DND-41 (cell line): ENCODE results near the gene NLGN1.

ENCODE experiments used
- CTCF ChIP-seq: IDR thresholded peaks from 2 replicates; pipeline ENCODE4 v1.5.1; 2012; ENCODE audit warnings: borderline replicate concordance, low read length, moderate library complexity, mild to moderate bottlenecking; ENCODE audit not compliant: poor library complexity, severe bottlenecking; ENCODE audit errors: extremely low read depth
- EZH2 ChIP-seq: IDR thresholded peaks from 3 replicates; pipeline ENCODE4 v1.6.1; 2012; ENCODE audit warnings: borderline replicate concordance, low read depth, mild to moderate bottlenecking, moderate library complexity, low read length, inconsistent platforms; ENCODE audit not compliant: severe bottlenecking

DNA sequence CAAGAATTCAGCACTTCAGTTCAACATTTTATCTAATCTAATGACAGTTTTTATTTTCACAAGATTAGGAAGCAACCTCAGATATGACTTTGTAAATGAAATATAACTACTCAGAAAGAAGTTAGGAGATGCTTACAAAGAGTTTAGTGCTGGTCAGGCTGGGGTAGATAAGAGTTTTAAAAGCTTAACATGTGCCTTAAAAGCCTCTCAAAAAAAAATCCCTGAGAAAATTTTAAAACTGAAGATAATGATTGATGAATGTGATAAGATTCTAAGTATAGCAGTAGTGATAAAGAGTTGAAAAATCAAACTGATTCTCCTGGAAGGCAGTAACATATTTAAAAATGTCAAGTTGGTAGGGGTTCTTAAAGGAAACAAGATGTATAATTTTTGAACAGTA is 478.2 kb downstream of the NLGN1 start:
- TF ChIP-seq EZH2 (no peak), CTCF (no peak)
